ENCODE results near the gene KRTAP4-8. TPM values are rescaled to one million over a fixed set of nuclear protein-coding genes. Genes with fewer than 3 reads are reported as not detected.
"Not testable (repeated sequence)": the region's sequence is repeated elsewhere in the genome, so short reads cannot be mapped to it uniquely, and the experiment has no call there.

Gene KRTAP4-8
- total RNA-seq, 1 donor from 2014 or later = not detected

- intact Hi-C loops (cut with micrococcal nuclease) = no loop called here
- ATAC-seq = no peak
- DNase-seq = no peak
These were observed 13.4 kb upstream of the KRTAP4-8 start for GRCh38 chr17:41111151-41111885.

GRCh38 chr17:41108728-41109386 lies 10.9 kb upstream of the KRTAP4-8 start:
- DNase-seq; intact Hi-C loops (cut with micrococcal nuclease); ATAC-seq: not testable (repeated sequence)

GRCh38 chr17:41107941-41108450 lies 10.1 kb upstream of the KRTAP4-8 start:
- intact Hi-C loops (cut with micrococcal nuclease) = no loop called here
- DNase-seq = no peak
- ATAC-seq = no peak

GRCh38 chr17:41105347-41105746 lies 7.4 kb upstream of the KRTAP4-8 start, which contains the start of gene KRTAP4-9:
TSS of gene KRTAP4-9 (plus strand) at chr17:41105389. CDS start at chr17:41105389, 0 bp downstream.
- ATAC-seq; intact Hi-C loops (cut with micrococcal nuclease); DNase-seq: not testable (repeated sequence)

GRCh38 chr17:41104386-41105038 lies 6.6 kb upstream of the KRTAP4-8 start:
- ATAC-seq; intact Hi-C loops (cut with micrococcal nuclease); DNase-seq: not testable (repeated sequence)

GRCh38 chr17:41103896-41104295 lies 6.0 kb upstream of the KRTAP4-8 start:
- intact Hi-C loops (cut with micrococcal nuclease) = no loop called here

GRCh38 chr17:41101586-41102259 lies 3.8 kb upstream of the KRTAP4-8 start, which contains the start of gene KRTAP4-16:
TSS of gene KRTAP4-16 (minus strand) at chr17:41102209. CDS start at chr17:41102209, 0 bp downstream.
- ATAC-seq = no peak
- intact Hi-C loops (cut with micrococcal nuclease) = no loop called here
- no peak for DNase-seq

More at GRCh38 chr17:41103896-41104295, 6.0 kb upstream of the KRTAP4-8 start:
- DNase-seq = no peak
- no peak for ATAC-seq

- DNase-seq; ATAC-seq; intact Hi-C loops (cut with micrococcal nuclease): not testable (repeated sequence)
These were observed 1.9 kb upstream of the KRTAP4-8 start for GRCh38 chr17:41099682-41100480.

GRCh38 chr17:41098481-41098880 lies 539 bp upstream of the KRTAP4-8 start:
- no peak for DNase-seq
- ATAC-seq = no peak
- intact Hi-C loops (cut with micrococcal nuclease) = no loop called here

GRCh38 chr17:41096055-41096454 lies 1.9 kb downstream of the KRTAP4-8 start:
- intact Hi-C loops (cut with micrococcal nuclease) = no loop called here
- DNase-seq (no peak), ATAC-seq (no peak)

- not testable (repeated sequence) for ATAC-seq
These were observed 9.1 kb downstream of the KRTAP4-8 start for GRCh38 chr17:41088760-41089352.

GRCh38 chr17:41084100-41084856 lies 13.7 kb downstream of the KRTAP4-8 start, which contains the start of gene KRTAP4-7:
TSS of gene KRTAP4-7 (plus strand) at chr17:41084150. CDS start at chr17:41084207, 57 bp downstream.
- not testable (repeated sequence) for ATAC-seq, DNase-seq

More at GRCh38 chr17:41088760-41089352, 9.1 kb downstream of the KRTAP4-8 start:
- intact Hi-C loops (cut with micrococcal nuclease); DNase-seq: not testable (repeated sequence)

GRCh38 chr17:41083427-41083826 lies 14.5 kb downstream of the KRTAP4-8 start:
- DNase-seq; ATAC-seq; intact Hi-C loops (cut with micrococcal nuclease): not testable (repeated sequence)

More at GRCh38 chr17:41084100-41084856, 13.7 kb downstream of the KRTAP4-8 start, which contains the start of gene KRTAP4-7:
- intact Hi-C loops (cut with micrococcal nuclease) = not testable (repeated sequence)

- intact Hi-C loops (cut with micrococcal nuclease) = no loop called here
- ATAC-seq = no peak
- no peak for DNase-seq
These were observed 15.3 kb downstream of the KRTAP4-8 start for GRCh38 chr17:41082626-41083025.

GRCh38 chr17:41076788-41077187 lies 21.2 kb downstream of the KRTAP4-8 start:
- intact Hi-C loops (cut with micrococcal nuclease) = no loop called here
- DNase-seq (no peak), ATAC-seq (no peak)

GRCh38 chr17:41073676-41074075 lies 24.3 kb downstream of the KRTAP4-8 start:
- DNase-seq (no peak), ATAC-seq (no peak)
- intact Hi-C loops (cut with micrococcal nuclease) = no loop called here
